SK-N-SH (cell line): ENCODE measurements around the gene PPP2R5D.

Experiments
- MXI1 ChIP-seq: IDR thresholded peaks from 2 replicates; pipeline ENCODE4 v1.6.1; 2012; ENCODE audit warnings: mild to moderate bottlenecking, low read depth, low read length, improper control_type of control experiment
- SIN3A ChIP-seq: IDR thresholded peaks from 2 replicates; pipeline ENCODE4 v1.6.1; 2012; ENCODE audit warnings: low read depth, mild to moderate bottlenecking, low read length, moderate library complexity, borderline replicate concordance
- TF ChIP-seq, protein P1 (sequence below): IDR thresholded peaks from 2 replicates; pipeline ENCODE4 v1.4.0; 2012; ENCODE audit warnings: low read depth

DNA sequence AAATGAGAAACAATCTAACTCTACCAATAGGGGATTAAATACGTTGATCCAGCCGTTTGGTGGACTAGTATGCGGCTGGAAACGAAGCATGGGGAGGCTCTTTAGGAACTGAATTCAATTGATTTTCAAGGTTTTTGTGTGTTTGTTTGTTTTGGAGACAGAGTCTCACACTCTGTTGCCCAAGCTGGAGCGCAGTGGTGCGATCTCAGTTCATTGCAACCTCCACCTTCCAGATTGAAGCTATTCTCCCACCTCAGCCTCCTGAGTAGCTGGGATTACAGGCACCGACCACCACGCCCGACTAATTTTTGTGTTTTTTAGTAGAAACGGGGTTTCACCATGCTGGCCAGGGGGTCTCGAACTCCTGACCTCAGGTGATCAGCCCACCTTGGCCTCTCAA is 48.0 kb upstream of the PPP2R5D start:
- TF ChIP-seq, protein P1, sequence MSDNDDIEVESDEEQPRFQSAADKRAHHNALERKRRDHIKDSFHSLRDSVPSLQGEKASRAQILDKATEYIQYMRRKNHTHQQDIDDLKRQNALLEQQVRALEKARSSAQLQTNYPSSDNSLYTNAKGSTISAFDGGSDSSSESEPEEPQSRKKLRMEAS = no peak
- no peak for TF ChIP-seq MXI1
- no peak for TF ChIP-seq SIN3A
